Lower lobe of right lung (tissue), 2 donors: ENCODE results near the gene KRT9. TPM values are rescaled to one million over a fixed set of nuclear protein-coding genes. Genes with fewer than 3 reads are reported as not detected.
"Not testable (repeated sequence)": the region's sequence is repeated elsewhere in the genome, so short reads cannot be mapped to it uniquely, and the experiment has no call there.

Source experiments
- ATAC-seq, 2 donors: fragments of 200-7000 bp; cut with Tn5 transposase; one replicate each; pipeline ENCODE4 v1.9.1; 2020 to 2022; ENCODE audit warnings: mild to moderate bottlenecking in 2 of 2, moderate library complexity in 2 of 2
- DNase-seq: peaks from one replicate; pipeline ENCODE4 v3.0.0-alpha.2; 2020
- H3K27ac ChIP-seq: fragments of 200-600 bp; one replicate; pipeline ENCODE4 v1.8.0; 2022
- H3K27me3 ChIP-seq: fragments of 200-600 bp; one replicate; pipeline ENCODE4 v1.8.0; 2022; ENCODE audit warnings: low read depth
- H3K36me3 ChIP-seq: fragments of 200-600 bp; one replicate; pipeline ENCODE4 v1.8.0; 2022; ENCODE audit warnings: mild to moderate bottlenecking
- H3K4me1 ChIP-seq: fragments of 200-600 bp; one replicate; pipeline ENCODE4 v1.8.0; 2022
- H3K4me3 ChIP-seq: fragments of 200-600 bp; one replicate; pipeline ENCODE4 v1.8.0; 2022; ENCODE audit warnings: mild to moderate bottlenecking
- H3K9me3 ChIP-seq: fragments of 200-600 bp; one replicate; pipeline ENCODE4 v1.8.0; 2022
- intact Hi-C: fragments of 100-400 bp; cut with DNase I; formaldehyde crosslinking; loops from one replicate; pipeline ENCODE4 v1.11.0; 2022
- total RNA-seq: library from RNA; stranded (reverse); fragmentation: NEBNext Ultra II Directional; extraction: Animal tissue kit (Norgen Biotek cat#: 25700); gene quantifications from one replicate; pipeline ENCODE4 v1.2.1, GENCODE V29; 2021
- TF ChIP-seq, protein P1 (sequence below): fragments of 200-600 bp; IDR thresholded peaks from one replicate; pipeline ENCODE4 v1.8.0; 2022; ENCODE audit warnings: antibody characterized with exemption, mild to moderate bottlenecking
- donor health status: DM: no; HTN: yes; CAD: no; lungs with severe emphysema.

KRT9 gene
- total RNA-seq, 1 donor from 2014 or later: not detected

DNA sequence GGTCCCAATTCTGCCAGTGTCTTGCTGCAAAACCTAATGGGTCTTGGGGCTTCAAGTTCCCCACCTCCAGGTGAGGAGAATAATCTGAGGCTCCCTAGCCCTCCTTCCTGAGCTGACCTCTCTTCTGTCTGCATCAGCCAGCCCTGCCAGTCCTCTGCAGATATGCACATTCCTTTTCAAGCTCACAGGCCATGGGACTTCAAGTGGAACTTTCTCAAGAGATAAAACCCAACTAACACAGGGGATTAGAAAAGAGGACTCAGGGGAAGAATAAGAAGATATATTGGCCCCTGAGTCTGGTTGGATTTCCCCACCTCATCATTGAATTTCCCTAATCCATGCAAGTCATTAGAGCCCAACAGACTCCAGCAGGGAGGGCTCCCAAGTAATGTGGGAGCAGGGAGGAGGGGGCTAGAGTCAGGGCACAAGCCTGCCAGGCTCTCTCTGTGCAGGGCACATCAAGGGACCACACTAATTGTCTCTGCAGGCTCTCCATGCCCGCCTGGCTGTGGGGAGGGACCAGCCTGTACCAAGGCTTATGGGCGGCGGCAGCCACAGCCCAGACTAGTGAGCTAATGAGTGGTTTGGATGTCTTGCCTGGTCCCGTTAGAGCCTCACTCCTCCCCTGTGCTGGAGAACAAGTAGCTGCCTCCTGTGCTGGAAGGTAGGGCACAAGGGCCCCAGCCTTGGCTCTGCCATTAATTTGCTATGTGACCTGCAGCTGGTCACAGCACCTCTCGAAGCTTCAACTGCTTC lies 13.6 kb upstream of the KRT9 start:
- Histone ChIP-seq H3K9me3 (no peaks in the 10 kb centered on the region), H3K4me3 (no peak overlapping the region), H3K27ac (no peak overlapping the region), H3K27me3 (no peaks in the 10 kb centered on the region), H3K4me1 (no peaks in the 10 kb centered on the region), H3K36me3 (no peaks in the 10 kb centered on the region)
- DNase-seq (no peak), ATAC-seq (peak in 1 of 2 donors; percentile 8)
- intact Hi-C loops: no loop called here
- TF ChIP-seq, protein P1, sequence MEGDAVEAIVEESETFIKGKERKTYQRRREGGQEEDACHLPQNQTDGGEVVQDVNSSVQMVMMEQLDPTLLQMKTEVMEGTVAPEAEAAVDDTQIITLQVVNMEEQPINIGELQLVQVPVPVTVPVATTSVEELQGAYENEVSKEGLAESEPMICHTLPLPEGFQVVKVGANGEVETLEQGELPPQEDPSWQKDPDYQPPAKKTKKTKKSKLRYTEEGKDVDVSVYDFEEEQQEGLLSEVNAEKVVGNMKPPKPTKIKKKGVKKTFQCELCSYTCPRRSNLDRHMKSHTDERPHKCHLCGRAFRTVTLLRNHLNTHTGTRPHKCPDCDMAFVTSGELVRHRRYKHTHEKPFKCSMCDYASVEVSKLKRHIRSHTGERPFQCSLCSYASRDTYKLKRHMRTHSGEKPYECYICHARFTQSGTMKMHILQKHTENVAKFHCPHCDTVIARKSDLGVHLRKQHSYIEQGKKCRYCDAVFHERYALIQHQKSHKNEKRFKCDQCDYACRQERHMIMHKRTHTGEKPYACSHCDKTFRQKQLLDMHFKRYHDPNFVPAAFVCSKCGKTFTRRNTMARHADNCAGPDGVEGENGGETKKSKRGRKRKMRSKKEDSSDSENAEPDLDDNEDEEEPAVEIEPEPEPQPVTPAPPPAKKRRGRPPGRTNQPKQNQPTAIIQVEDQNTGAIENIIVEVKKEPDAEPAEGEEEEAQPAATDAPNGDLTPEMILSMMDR: no peak

GRCh38 chr17:41584331-41584927 lies 12.6 kb upstream of the KRT9 start:
- intact Hi-C loops, DNase-seq, H3K9me3 ChIP-seq, ATAC-seq, H3K27me3 ChIP-seq, H3K27ac ChIP-seq, H3K36me3 ChIP-seq, H3K4me1 ChIP-seq, H3K4me3 ChIP-seq: not testable (repeated sequence)

DNA sequence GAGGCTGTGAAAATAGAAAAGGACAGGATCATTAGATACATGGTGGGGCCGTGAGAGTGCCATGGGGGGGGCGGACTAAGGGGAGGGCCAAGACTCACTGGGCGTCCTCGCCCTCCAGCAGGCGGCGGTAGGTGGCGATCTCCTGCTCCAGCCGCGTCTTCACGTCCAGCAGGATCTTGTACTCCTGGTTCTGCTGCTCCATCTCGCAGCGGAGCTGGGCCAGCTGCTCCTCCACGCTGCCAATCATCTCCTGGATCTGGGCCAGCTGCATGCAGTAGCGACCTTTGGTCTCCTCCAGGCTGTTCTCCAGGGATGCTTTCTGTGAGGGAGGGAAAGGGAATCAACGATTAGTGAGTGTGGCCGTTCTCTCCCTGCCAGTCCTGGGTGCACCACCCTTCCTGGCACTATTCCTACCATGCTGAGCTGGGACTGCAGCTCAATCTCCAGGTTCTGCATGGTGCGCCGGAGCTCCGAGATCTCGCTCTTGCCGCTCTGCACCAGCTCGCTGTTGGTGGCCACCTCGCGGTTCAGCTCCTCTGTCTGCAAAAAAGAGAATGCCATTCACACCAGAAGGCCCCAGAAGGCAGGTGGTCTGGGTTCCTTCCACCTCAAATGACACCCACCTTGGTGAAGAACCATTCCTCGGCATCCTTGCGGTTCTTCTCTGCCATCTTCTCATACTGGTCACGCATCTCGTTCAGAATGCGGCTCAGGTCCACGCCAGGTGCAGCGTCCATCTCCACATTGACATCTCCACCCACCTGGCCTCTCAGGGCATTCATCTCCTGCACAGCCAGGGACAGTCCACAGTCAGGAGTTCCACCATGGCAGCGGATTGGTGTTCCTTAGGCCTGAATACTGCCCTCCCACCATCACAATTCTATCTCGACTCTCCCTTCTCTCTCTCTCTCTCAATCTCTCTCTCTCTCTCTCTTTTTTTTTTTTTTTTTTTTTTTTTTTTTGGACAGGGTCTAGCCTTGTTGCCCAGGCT lies 11.6 kb upstream of the KRT9 start:
- Histone ChIP-seq H3K4me3 (no peak overlapping the region), H3K27ac (no peak overlapping the region), H3K9me3 (no peaks in the 10 kb centered on the region), H3K36me3 (no peaks in the 10 kb centered on the region), H3K4me1 (no peaks in the 10 kb centered on the region), H3K27me3 (no peaks in the 10 kb centered on the region)
- TF ChIP-seq, protein P1: no peak
- no peak for DNase-seq
- intact Hi-C loops: no loop called here
- ATAC-seq: no peak

- ATAC-seq, H3K27me3 ChIP-seq, H3K9me3 ChIP-seq, DNase-seq, H3K4me1 ChIP-seq, H3K36me3 ChIP-seq, H3K4me3 ChIP-seq, intact Hi-C loops, H3K27ac ChIP-seq: not testable (repeated sequence)
Measured at GRCh38 chr17:41582061-41582968, 10.5 kb upstream of the KRT9 start.

GRCh38 chr17:41581366-41582060 lies 9.7 kb upstream of the KRT9 start:
- Histone ChIP-seq H3K27ac (no peak overlapping the region), H3K4me1 (no peaks in the 10 kb centered on the region), H3K9me3 (no peaks in the 10 kb centered on the region), H3K36me3 (no peaks in the 10 kb centered on the region), H3K27me3 (peaks cover 3% of the 10 kb centered on the region), H3K4me3 (no peak overlapping the region)
- intact Hi-C loops: no loop called here
- no peak for ATAC-seq
- DNase-seq: no peak
- TF ChIP-seq, protein P1: no peak
